ENCODE measurements around the gene HMGCL. TPM values are rescaled to one million over a fixed set of nuclear protein-coding genes. Genes with fewer than 3 reads are reported as not detected.
A peak's percentile ranks its signal among the peaks of the same experiment; 100 is the strongest.

Gene HMGCL
- total RNA-seq, 1 experiment from 2014 or later: 23.1 TPM

- H3K27ac Mint-ChIP-seq (ENCODE audit: unreplicated experiment): peak within 1 kb of the TSS; percentile 1
- no peaks in the 10 kb centered on the region for H3K27me3 Mint-ChIP-seq (ENCODE audit: unreplicated experiment)
- H3K4me3 Mint-ChIP-seq (ENCODE audit: low read depth, unreplicated experiment): peak within 1 kb of the TSS; percentile 89
- intact Hi-C loops (cut with micrococcal nuclease; ENCODE audit: unreplicated experiment): loop anchor here (5.0 to 10.0 kb wide), 2 partner anchors 49 to 53 kb away; no protein-coding TSS in a partner anchor
- no peaks in the 10 kb centered on the region for H3K9me3 Mint-ChIP-seq (ENCODE audit: low read depth, unreplicated experiment)
- TF ChIP-seq CTCF (IDR thresholded peaks at IDR 0.05; ENCODE audit: unreplicated experiment): peak; percentile 70
- no TSS peak for BruUV-seq (replicated peaks)
- H3K36me3 Mint-ChIP-seq (ENCODE audit: insufficient read depth, unreplicated experiment): peaks cover 29% of the 10 kb centered on the region
- peak; percentile 92 for DNase-seq
- H3K4me1 Mint-ChIP-seq (ENCODE audit: low read depth, unreplicated experiment): peaks cover 21% of the 10 kb centered on the region
- CTCF ChIA-PET: interaction anchor here (1.6 kb wide), 1 partner anchor 97 kb away, joined by 4 read pairs; no protein-coding TSS in a partner anchor
Observed at GRCh38 chr1:23867895-23868556, 42.8 kb upstream of the HMGCL start, which contains the start of gene FUCA1. TSS of gene FUCA1 (minus strand) at chr1:23868290. CDS start at chr1:23868286, 4 bp downstream.

DNA sequence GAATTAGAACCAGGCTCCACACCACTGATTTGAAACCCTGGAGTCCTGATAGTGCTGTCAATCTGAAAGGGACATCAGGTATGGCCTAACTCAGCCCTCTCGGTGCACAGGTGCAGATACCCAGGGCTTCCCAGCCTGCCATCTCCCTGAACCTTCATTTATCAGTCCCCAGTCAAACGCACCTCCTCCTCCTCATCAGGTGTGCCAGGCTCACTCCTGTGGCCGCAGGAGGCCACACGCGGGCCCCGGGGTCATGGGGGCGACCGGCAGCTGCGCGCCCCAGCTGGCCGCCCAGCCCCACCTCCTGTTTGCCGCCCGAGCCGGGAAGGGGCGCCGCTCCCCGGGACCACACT is 42.3 kb upstream of the HMGCL start:
- no peak overlapping the region for H3K27ac Mint-ChIP-seq (ENCODE audit: unreplicated experiment)
- peak overlapping the region; percentile 89 for H3K4me3 Mint-ChIP-seq (ENCODE audit: low read depth, unreplicated experiment)
- H3K4me1 Mint-ChIP-seq (ENCODE audit: low read depth, unreplicated experiment): peaks cover 21% of the 10 kb centered on the region
- DNase-seq: no peak
- H3K9me3 Mint-ChIP-seq (ENCODE audit: low read depth, unreplicated experiment): no peaks in the 10 kb centered on the region
- TF ChIP-seq CTCF (IDR thresholded peaks at IDR 0.05; ENCODE audit: unreplicated experiment): no peak
- H3K36me3 Mint-ChIP-seq (ENCODE audit: insufficient read depth, unreplicated experiment): peaks cover 29% of the 10 kb centered on the region
- no peaks in the 10 kb centered on the region for H3K27me3 Mint-ChIP-seq (ENCODE audit: unreplicated experiment)
- BruUV-seq (replicated peaks): no TSS peak
- CTCF ChIA-PET: no interaction called here
- intact Hi-C loops (cut with micrococcal nuclease; ENCODE audit: unreplicated experiment): loop anchor here (5.0 to 10.0 kb wide), 2 partner anchors 50 to 53 kb away; no protein-coding TSS in a partner anchor

GRCh38 chr1:23865543-23865930 is 40.3 kb upstream of the HMGCL start:
- no peaks in the 10 kb centered on the region for H3K9me3 Mint-ChIP-seq (ENCODE audit: low read depth, unreplicated experiment)
- intact Hi-C loops (cut with micrococcal nuclease; ENCODE audit: unreplicated experiment): loop anchor here (5.0 to 10.0 kb wide), 2 partner anchors 51 to 52 kb away; no protein-coding TSS in a partner anchor
- H3K36me3 Mint-ChIP-seq (ENCODE audit: insufficient read depth, unreplicated experiment): peaks cover 29% of the 10 kb centered on the region
- no peak overlapping the region for H3K4me3 Mint-ChIP-seq (ENCODE audit: low read depth, unreplicated experiment)
- no peak for TF ChIP-seq CTCF (IDR thresholded peaks at IDR 0.05; ENCODE audit: unreplicated experiment)
- peak; percentile 7 for DNase-seq
- TSS peak; percentile 21 for BruUV-seq (replicated peaks)
- H3K27ac Mint-ChIP-seq (ENCODE audit: unreplicated experiment): no peak overlapping the region
- peaks cover 21% of the 10 kb centered on the region for H3K4me1 Mint-ChIP-seq (ENCODE audit: low read depth, unreplicated experiment)
- no peaks in the 10 kb centered on the region for H3K27me3 Mint-ChIP-seq (ENCODE audit: unreplicated experiment)
- CTCF ChIA-PET: no interaction called here

GRCh38 chr1:23864801-23865542 is 39.7 kb upstream of the HMGCL start:
- no peak for DNase-seq
- no TSS peak for BruUV-seq (replicated peaks)
- Mint-ChIP-seq H3K4me3 (ENCODE audit: low read depth, unreplicated experiment) (no peak overlapping the region), H3K4me1 (ENCODE audit: low read depth, unreplicated experiment) (peaks cover 21% of the 10 kb centered on the region), H3K27ac (ENCODE audit: unreplicated experiment) (no peak overlapping the region), H3K9me3 (ENCODE audit: low read depth, unreplicated experiment) (no peaks in the 10 kb centered on the region), H3K27me3 (ENCODE audit: unreplicated experiment) (no peaks in the 10 kb centered on the region), H3K36me3 (ENCODE audit: insufficient read depth, unreplicated experiment) (peaks cover 29% of the 10 kb centered on the region)
- CTCF ChIA-PET: no interaction called here
- intact Hi-C loops (cut with micrococcal nuclease; ENCODE audit: unreplicated experiment): loop anchor here (5.0 to 10.0 kb wide), 2 partner anchors 50 to 52 kb away; no protein-coding TSS in a partner anchor
- no peak for TF ChIP-seq CTCF (IDR thresholded peaks at IDR 0.05; ENCODE audit: unreplicated experiment)

Measured in Calu3 (cell line).